HepG2 (cell line): ENCODE data around the gene CARMIL3. TPM values are rescaled to one million over a fixed set of nuclear protein-coding genes. Genes with fewer than 3 reads are reported as not detected.
"Not testable (repeated sequence)": the region's sequence is repeated elsewhere in the genome, so short reads cannot be mapped to it uniquely, and the experiment has no call there.

Experiments
- ATAC-seq: fragments of 200-7000 bp; cut with Tn5 transposase; 3 replicates; pipeline ENCODE4 v1.9.1; 2020; ENCODE audit warnings: mild to moderate bottlenecking, moderate library complexity
- BruUV-seq: library from RNA; stranded (reverse); fragments of 400-500 nt; replicated peaks from 2 replicates; lab custom pipeline; 2021; lab: Mats Ljungman, UMichigan
- CTCF ChIA-PET: fragments of 300-600 bp; formaldehyde crosslinking; extraction: SDS; loops from one replicate; lab custom pipeline; 2021; ENCODE audit warnings: low total read pairs, inconsistent platforms, low intra/inter-chr PET ratio; lab: Yijun Ruan, JAX
- POLR2A ChIA-PET: fragments of 350-600 bp; sonication (Branson Sonifier 250); formaldehyde crosslinking; loops from one replicate; lab custom pipeline; 2020; ENCODE audit warnings: antibody characterized with exemption, inconsistent platforms; lab: Yijun Ruan, JAX
- DNase-seq: peaks from one replicate; pipeline ENCODE4 v3.0.0-alpha.2; 2015; ENCODE audit warnings: low spot score
- FAIRE-seq: peaks from 3 replicates; lab custom pipeline; 2011; peaks lifted over from hg19 to GRCh38; lab: Jason Lieb, UNC
- H2AFZ ChIP-seq: one replicate; pipeline ENCODE4 v1.6.1; 2011; ENCODE audit warnings: low read length, inconsistent platforms
- H3K27ac ChIP-seq: fragments of 300-600 bp; 3 replicates; pipeline ENCODE4 v1.8.0; 2011; ENCODE audit warnings: mixed run types, mild to moderate bottlenecking, mixed read lengths, low read length, inconsistent platforms; ENCODE audit not compliant: insufficient read depth; ENCODE audit errors: extremely low read length
- H3K27me3 ChIP-seq, 2 experiments: fragments of 200-600 bp in 1 of 2; 2 replicates in 1 of 2; 3 replicates in 1 of 2; pipeline versions ENCODE4 v1.6.0 to v1.8.0; 2011; ENCODE audit warnings: low read length in 2 of 2, mild to moderate bottlenecking in 2 of 2, moderate library complexity in 2 of 2, inconsistent platforms in 1 of 2; ENCODE audit not compliant: insufficient read depth in 2 of 2, control insufficient read depth in 1 of 2
- H3K36me3 ChIP-seq, 2 experiments: fragments of 200-600 bp in 1 of 2; replicated peaks in 1 of 2; 2 replicates in 1 of 2; 3 replicates in 1 of 2; pipeline versions ENCODE4 v1.5.1 to v1.8.0; 2011; ENCODE audit warnings: low read length in 2 of 2, inconsistent platforms in 1 of 2; ENCODE audit not compliant: insufficient read depth in 2 of 2, control insufficient read depth in 1 of 2
- H3K4me1 ChIP-seq: 2 replicates; pipeline ENCODE4 v1.5.1; 2012; ENCODE audit warnings: low read length, inconsistent platforms; ENCODE audit not compliant: insufficient read depth
- H3K4me2 ChIP-seq: 2 replicates; pipeline ENCODE4 v1.6.0; 2011; ENCODE audit warnings: low read depth, low read length, inconsistent platforms
- H3K4me3 ChIP-seq, 3 experiments: fragments of 200-600 bp in 1 of 3; sonication (generic), shearing (Covaris generic) in 1 of 3; replicated peaks in 1 of 3; 2 replicates each; pipeline ENCODE4 v1.5.1; 2011 to 2016; ENCODE audit warnings: low read length in 3 of 3, inconsistent platforms in 2 of 3, low read depth in 2 of 3, mild to moderate bottlenecking in 2 of 3, control low read depth in 1 of 3, mixed read lengths in 1 of 3; ENCODE audit not compliant: insufficient read depth in 1 of 3
- H3K79me2 ChIP-seq: one replicate; pipeline ENCODE4 v1.6.1; 2011; ENCODE audit warnings: low read length, inconsistent platforms; ENCODE audit not compliant: insufficient read depth
- H3K9ac ChIP-seq: 2 replicates; pipeline ENCODE4 v1.6.0; 2011; ENCODE audit warnings: mild to moderate bottlenecking, low read depth, low read length, inconsistent platforms; ENCODE audit not compliant: insufficient read depth
- H3K9me3 ChIP-seq: 2 replicates; pipeline ENCODE4 v1.5.1; 2012; ENCODE audit warnings: mild to moderate bottlenecking, low read length
- H4K20me1 ChIP-seq: 2 replicates; pipeline ENCODE4 v1.6.0; 2011; ENCODE audit warnings: inconsistent platforms, mild to moderate bottlenecking, low read length, moderate library complexity; ENCODE audit not compliant: insufficient read depth
- CTCF ChIP-seq: sonication (generic); formaldehyde crosslinking; IDR thresholded peaks from 2 replicates; pipeline ENCODE4 v1.5.0; 2020; ENCODE audit warnings: mild to moderate bottlenecking, missing genetic modification reagents, moderate library complexity
- KLF13 ChIP-seq: sonication (generic); formaldehyde crosslinking; IDR thresholded peaks from 2 replicates; pipeline ENCODE4 v1.4.0; 2020; ENCODE audit warnings: mild to moderate bottlenecking, missing genetic modification reagents
- LBX2 ChIP-seq: sonication (generic); formaldehyde crosslinking; IDR thresholded peaks from 2 replicates; pipeline ENCODE4 v1.5.0; 2020; ENCODE audit warnings: missing genetic modification reagents, mild to moderate bottlenecking, borderline replicate concordance
- POLR2G ChIP-seq: fragments of 200-400 bp; formaldehyde crosslinking; IDR thresholded peaks from 2 replicates; pipeline ENCODE4 v1.6.1; 2018; ENCODE audit warnings: mild to moderate bottlenecking, low read depth, low read length, moderate library complexity
- SMARCC2 ChIP-seq: fragments of 450-650 bp; IDR thresholded peaks from 2 replicates; pipeline ENCODE4 v1.6.1; 2017; ENCODE audit warnings: antibody characterized with exemption, mild to moderate bottlenecking
- ZBTB25 ChIP-seq: IDR thresholded peaks from 2 replicates; pipeline ENCODE4 v1.6.1; 2018; ENCODE audit warnings: missing genetic modification reagents
- ZBTB42 ChIP-seq: sonication (generic); formaldehyde crosslinking; IDR thresholded peaks from 2 replicates; pipeline ENCODE4 v1.5.0; 2020; ENCODE audit warnings: mild to moderate bottlenecking, missing genetic modification reagents
- WGBS: methylation state at CpG from one replicate; pipeline ENCODE4 v1.1.6; 2017; ENCODE audit warnings: low lambda C conversion rate; 5-methylcytosine and 5-hydroxymethylcytosine counted together
- in situ Hi-C: cut with HindIII; loops from 2 replicates; pipeline ENCODE4 v1.10.0; 2017; ENCODE audit warnings: low pct_unique_long_range_greater_than_20kb; ENCODE audit not compliant: extremely low pct_ligation_motif_present
- intact Hi-C: fragments of 100-400 bp; cut with micrococcal nuclease; formaldehyde crosslinking; loops from one replicate; pipeline ENCODE4 v1.10.0; 2022; ENCODE audit not compliant: unreplicated experiment
- polyA plus RNA-seq, 8 experiments: library from polyadenylated mRNA; depleted of rRNA in 3 of 8; stranded (reverse) in 7 of 8; unstranded in 1 of 8; fragments of >200 nt; fragmentation: Illumina TruSeq in 4 of 8; extraction: Trizol in 4 of 8; gene quantifications; 2 replicates each; pipeline versions ENCODE4 v1.2.1 to v1.2.3, GENCODE V29; 2011 to 2016; ENCODE audit warnings: low read depth in 4 of 8, missing spikeins in 1 of 8, mixed read lengths in 1 of 8; ENCODE audit not compliant: insufficient read depth in 1 of 8
- total RNA-seq, 5 experiments: library from RNA; depleted of rRNA; stranded (reverse); fragments of >200 nt; fragmentation: Illumina TruSeq; extraction: Trizol; gene quantifications; 2 replicates each; pipeline ENCODE4 v1.2.3, GENCODE V29; 2016; ENCODE audit warnings: low read depth in 1 of 5

CARMIL3 gene
- total and polyA plus RNA-seq, 2 of the 13 experiments (the other 11 are each of a cell fraction or from before 2014, with no cell fraction given): 0.27 to 0.55 TPM

- in situ Hi-C loops: loop anchor here (10.0 kb wide), 1 partner anchor 51 kb away; the partner anchor contains the start of gene DHRS4L2
- peak overlapping the region; percentile 57 for H3K27ac ChIP-seq
- H3K4me1 ChIP-seq: peaks cover 43% of the 10 kb centered on the region
- H2AFZ ChIP-seq, H3K9ac ChIP-seq, H3K79me2 ChIP-seq, H3K36me3 ChIP-seq, DNase-seq, BruUV-seq, H3K27me3 ChIP-seq, H4K20me1 ChIP-seq, FAIRE-seq: not testable (repeated sequence)
- intact Hi-C loops: loop anchor here (1.0 to 10.0 kb wide), 4 partner anchors 21 to 311 kb away; no protein-coding TSS in a partner anchor
- ChIA-PET POLR2A (interaction anchor here (0.6 to 1.1 kb wide), 5 partner anchors 51 to 79 kb away, joined by 3 to 8 read pairs (median 3); partner anchors contain the start of genes DCAF11, NRL and PCK2), CTCF (interaction anchor here (4.0 kb wide), 1 partner anchor 23 kb away, joined by 85 read pairs; no protein-coding TSS in a partner anchor)
- 30% methylated on average over 3 of the region's 4 CpGs for WGBS
- peak; percentile 77 for ATAC-seq
- peak overlapping the region; percentile 77 for H3K4me2 ChIP-seq
- 0 out of 2 replicates have a peak, but pooled peaks have one; percentile 9 for TF ChIP-seq CTCF (CRISPR knock-in tag)
- peak overlapping the region; percentile 31 to 68 (median 62); a peak in 4 of 6 replicates for H3K4me3 ChIP-seq
- peaks cover 12% of the 10 kb centered on the region for H3K9me3 ChIP-seq
Observed at GRCh38 chr14:24035769-24036168, 16.0 kb upstream of the CARMIL3 start.

GRCh38 chr14:24036169-24036962 is 15.4 kb upstream of the CARMIL3 start:
- no peaks in the 10 kb centered on the region for H4K20me1 ChIP-seq
- TSS peak; percentile 65 for BruUV-seq
- ChIA-PET POLR2A (interaction anchor here (0.6 to 1.1 kb wide), 5 partner anchors 52 to 78 kb away, joined by 3 to 8 read pairs (median 3); partner anchors contain the start of genes DCAF11, NRL and PCK2), CTCF (interaction anchor here (0.8 to 4.0 kb wide), 2 partner anchors 23 to 54 kb away, joined by 4 to 85 read pairs; no protein-coding TSS in a partner anchor)
- intact Hi-C loops: loop anchor here (1.0 to 10.0 kb wide), 4 partner anchors 22 to 312 kb away; no protein-coding TSS in a partner anchor
- H3K4me1 ChIP-seq: peaks cover 43% of the 10 kb centered on the region
- peak; percentile 78 for ATAC-seq
- no peaks in the 10 kb centered on the region for H3K36me3 ChIP-seq
- in situ Hi-C loops: loop anchor here (10.0 kb wide), 1 partner anchor 52 kb away; the partner anchor contains the start of gene DHRS4L2
- WGBS: 63% methylated on average over 50 of the region's 50 CpGs
- no peaks in the 10 kb centered on the region for H3K79me2 ChIP-seq
- no peak overlapping the region for H2AFZ ChIP-seq
- H3K4me2 ChIP-seq: peak overlapping the region; percentile 77
- peak overlapping the region; percentile 51 for H3K9ac ChIP-seq
- peaks cover 11% of the 10 kb centered on the region for H3K9me3 ChIP-seq
- peak; percentile 80 for DNase-seq
- H3K27me3 ChIP-seq: peaks cover 0 to 4% of the 10 kb centered on the region in 2 experiments; a peak in 1 of 5 replicates
- H3K27ac ChIP-seq: peak overlapping the region; percentile 57
- peak overlapping the region; percentile 31 to 68 (median 62); a peak in 5 of 6 replicates for H3K4me3 ChIP-seq
- peak; percentile 18 for FAIRE-seq
- TF ChIP-seq ZBTB25 (CRISPR knock-in tag) (no peak; the same call in 1 of the 2 replicates), KLF13 (CRISPR knock-in tag) (0 out of 2 replicates have a peak, but pooled peaks have one; percentile 27), ZBTB42 (CRISPR knock-in tag) (no peak), POLR2G (peak; percentile 79), LBX2 (peak; percentile 82; the same call in 1 of the 2 replicates), SMARCC2 (no peak)
